Gastroesophageal sphincter (tissue), 2 donors: Measurements from ENCODE around the gene LGI1.

ENCODE experiments used
- POLR2A ChIP-seq, 2 donors: fragments of 450-650 bp; IDR thresholded peaks; one replicate each; pipeline ENCODE4 v1.6.1; 2017; ENCODE audit warnings: antibody characterized with exemption in 2 of 2, mild to moderate bottlenecking in 2 of 2, moderate library complexity in 1 of 2
- POLR2AphosphoS5 ChIP-seq: sonication (generic); formaldehyde crosslinking; IDR thresholded peaks from one replicate; pipeline ENCODE4 v1.6.1; 2017; ENCODE audit warnings: antibody characterized with exemption

DNA sequence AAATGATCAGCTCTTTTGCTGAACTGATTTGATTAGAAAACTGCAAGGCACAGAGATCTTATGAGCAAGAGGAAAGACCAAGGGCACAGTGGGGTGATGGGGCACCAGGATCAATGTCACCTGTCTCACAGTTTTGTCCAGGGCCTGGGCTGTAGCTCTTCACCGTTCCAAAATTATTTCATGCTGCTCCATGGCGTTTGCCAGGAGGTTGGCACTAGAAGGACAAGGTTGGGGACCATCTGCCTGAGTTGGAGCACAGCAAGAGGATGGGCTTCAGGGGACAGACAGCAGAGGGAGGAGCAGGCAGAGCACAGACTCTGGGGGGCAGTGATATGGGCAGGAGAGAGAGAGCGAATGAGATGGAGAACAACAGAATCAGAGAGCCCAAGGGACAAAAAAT is 37.8 kb upstream of the LGI1 start:
- TF ChIP-seq POLR2AphosphoS5 = no peak
- no peak for TF ChIP-seq POLR2A (IDR thresholded peaks at IDR 0.05)
